Midbrain (tissue), 1 donor: ENCODE data around the gene GNG14.
"Not testable (repeated sequence)": the region's sequence is repeated elsewhere in the genome, so short reads cannot be mapped to it uniquely, and the experiment has no call there.

Experiments used
- DNase-seq: peaks from one replicate; lab custom pipeline; 2025; lab: John Stamatoyannopoulos, UW

GNG14 gene

DNA sequence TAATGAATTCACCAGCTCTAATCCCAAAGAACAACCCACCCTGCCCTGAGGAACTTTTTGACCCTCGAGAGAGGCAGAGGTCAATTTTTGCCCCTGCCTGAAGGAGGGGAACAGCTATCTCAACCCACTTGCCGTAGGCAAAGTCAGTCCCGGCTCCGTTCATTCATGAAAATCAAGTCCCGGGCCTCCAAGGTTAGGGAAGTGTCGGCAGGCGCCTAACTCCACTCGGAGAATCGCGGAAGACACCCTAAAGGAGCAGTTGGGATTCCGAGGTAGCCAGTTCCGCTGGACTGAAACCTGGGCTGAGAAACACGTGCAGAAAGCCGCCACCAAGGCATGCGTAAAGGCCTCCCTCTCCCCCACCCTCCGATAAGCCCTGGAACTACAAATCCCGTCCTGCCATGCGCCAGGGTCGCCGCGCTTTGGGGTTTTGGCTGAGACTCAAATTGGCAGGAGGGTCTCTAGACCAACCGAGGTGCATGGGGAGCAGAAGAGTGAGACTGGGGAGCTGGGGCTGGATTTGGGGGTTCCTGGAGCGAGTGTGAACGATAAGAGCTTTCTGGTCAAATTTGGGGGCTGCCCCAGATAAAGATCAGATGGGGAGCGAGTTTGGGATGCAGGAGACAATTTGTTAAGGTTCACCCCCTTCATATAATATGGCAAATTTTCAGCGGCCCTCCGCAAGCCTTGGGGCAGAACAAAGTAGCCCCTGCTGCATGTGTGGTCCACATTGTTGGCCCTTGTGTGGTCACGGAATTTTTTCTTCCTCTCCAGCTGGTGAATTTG is 36.0 kb downstream of the GNG14 start, which contains the start of gene TNPO2:
Gene TNPO2, minus strand, starts transcription at position 292 of the 786 bp plus-strand sequence. CDS start 2,955 bp downstream, outside the sequence.
- DNase-seq: no peak

GRCh38 chr19:12725612-12726011 is 37.8 kb downstream of the GNG14 start:
- DNase-seq: not testable (repeated sequence)

DNA sequence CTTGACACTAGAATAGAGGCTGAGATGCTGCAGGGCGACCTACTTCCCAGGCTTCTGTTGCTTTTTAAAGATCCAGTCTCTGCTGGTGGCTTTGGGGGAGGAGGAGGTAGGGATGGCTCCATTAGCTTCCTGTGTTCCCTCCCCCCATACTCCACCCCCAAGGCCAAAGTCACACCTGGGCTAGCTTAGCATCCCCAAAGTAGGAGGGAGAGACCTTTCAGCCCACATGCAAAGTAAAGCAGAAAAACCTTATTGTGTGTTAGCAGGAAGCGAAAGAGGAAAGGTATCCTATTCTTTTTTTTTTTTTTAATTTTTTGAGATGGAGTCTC is 39.2 kb downstream of the GNG14 start:
- no peak for DNase-seq

DNA sequence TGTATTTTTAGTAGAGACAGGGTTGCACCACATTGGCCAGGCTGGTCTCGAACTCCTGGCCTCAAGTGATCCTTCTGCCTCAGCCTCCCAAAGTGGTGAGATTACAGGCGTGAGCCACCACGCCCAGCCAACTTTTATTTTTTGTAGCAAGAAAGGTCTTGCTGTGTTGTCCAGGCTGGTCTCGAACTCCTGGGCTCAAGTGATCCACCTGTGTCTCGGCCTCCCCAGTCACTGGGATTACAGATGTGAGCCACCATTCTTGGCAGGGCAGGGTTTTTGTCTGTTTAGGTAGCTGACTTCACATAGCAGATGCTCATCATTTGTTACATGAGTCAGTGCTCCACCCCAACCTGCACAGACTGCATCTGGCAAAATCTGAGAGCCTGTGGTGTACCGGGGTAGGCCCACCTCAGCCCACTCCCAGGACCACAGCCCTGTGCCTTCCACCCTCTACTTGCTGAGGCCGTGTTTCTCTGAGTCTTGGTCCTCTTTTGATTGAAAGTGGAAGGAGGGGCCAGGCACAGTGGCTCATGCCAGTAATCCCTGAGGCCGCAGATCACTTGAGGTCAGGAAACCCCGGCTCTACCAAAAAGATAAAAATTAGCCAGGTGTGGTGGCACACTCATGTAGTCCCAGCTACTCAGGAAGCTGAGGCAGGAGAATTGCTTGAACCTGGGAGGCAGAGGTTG is 40.1 kb downstream of the GNG14 start:
- no peak for DNase-seq

- no peak for DNase-seq
These were observed 42.3 kb downstream of the GNG14 start for GRCh38 chr19:12730064-12730463.

DNA sequence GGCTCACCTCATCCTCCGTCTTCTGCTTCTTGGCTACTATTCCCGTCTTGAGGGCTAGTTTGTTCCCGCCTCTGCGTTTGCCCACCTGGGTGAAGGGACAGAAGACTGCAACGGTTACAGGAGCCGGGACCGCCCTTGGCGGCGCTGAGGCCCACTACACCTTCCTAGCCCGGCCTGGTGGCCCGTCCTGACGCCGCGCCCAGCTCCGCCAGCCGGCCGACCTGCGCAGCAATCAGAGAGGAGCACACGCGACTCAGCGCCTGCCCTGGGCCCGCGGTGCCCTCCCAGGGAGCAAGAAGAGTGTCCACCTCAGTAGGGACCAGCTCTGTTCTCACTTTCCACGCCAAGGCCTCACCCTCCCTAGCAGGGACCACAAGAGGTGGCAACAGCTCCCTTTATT is 43.5 kb downstream of the GNG14 start:
- no peak for DNase-seq

DNA sequence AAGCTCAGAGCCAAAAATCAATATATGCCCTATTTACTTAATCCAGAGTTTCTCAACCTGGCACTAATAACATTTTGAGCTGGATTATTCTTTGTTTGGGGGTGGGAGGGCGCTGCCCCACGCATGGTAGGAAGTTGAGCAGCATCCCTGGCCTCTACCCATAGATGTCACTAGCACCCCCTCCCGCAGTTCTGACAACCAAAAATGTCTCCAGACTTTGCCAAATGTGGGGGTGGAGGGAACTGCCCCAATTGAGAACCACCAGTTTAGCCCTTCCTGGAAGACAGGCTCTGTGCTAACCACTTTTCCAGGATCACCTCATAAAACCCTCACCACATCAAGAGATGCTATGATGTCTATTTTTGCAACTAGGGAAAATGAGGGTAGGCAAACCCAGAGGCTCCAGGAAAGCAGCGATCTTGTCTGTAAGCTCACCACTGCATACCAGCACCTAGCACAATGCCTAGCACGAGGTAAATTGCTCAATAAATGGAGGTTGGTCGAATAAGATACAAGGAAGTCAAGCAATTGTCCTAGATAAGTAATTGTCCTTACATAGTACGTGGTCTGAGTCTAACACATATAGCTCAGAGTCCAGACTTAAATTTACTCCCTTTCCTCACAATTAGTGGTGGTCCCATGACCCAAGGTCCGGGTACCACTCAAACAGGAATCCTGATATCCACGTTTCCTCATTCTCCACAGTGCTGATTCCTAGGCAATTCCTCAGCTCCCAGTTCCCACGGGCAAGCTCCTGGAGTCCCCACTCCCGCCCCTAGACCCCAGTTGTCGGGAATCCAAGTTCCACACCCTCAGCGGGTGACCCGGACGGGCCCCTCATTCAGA is 45.8 kb downstream of the GNG14 start:
- no peak for DNase-seq

- peak; percentile 95 for DNase-seq
These were observed 49.4 kb downstream of the GNG14 start, which contains the start of gene GET3 for GRCh38 chr19:12736995-12737834. TSS of gene GET3 (plus strand) at chr19:12737497. CDS start at chr19:12737506, 9 bp downstream.

DNA sequence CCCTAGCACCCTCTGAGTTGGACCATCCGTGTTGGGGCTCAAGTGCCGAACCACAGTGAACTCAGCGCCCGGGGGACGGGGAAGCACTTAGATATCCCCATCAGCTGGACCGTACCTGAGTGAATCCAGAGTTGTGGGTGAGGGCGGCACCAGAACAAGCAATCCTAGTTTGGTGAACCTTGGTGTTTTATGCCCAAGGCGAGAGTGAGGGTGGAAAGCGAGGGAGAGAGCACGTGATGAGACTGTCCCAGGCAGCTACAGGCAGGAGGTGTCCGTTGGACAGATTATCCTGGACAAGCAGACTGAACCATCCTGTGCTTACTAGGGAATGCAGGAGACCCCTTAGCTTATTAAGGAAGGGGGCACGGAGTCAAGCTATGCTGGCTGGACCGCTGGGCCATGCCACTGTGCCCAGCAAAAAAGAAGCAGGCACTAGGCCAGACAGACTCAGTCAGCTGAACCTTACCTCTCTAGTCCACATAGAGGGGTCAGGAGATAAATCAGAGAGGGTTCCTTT is 50.1 kb downstream of the GNG14 start:
- no peak for DNase-seq
